Stomach smooth muscle (tissue), 2 donors: Measurements from ENCODE around the gene TUBGCP4.
"Not testable (repeated sequence)": the region's sequence is repeated elsewhere in the genome, so short reads cannot be mapped to it uniquely, and the experiment has no call there.

Experiments used
- H3K27ac ChIP-seq: one replicate; pipeline ENCODE4 v1.7.0; 2013; ENCODE audit warnings: mild to moderate bottlenecking, low read length, inconsistent platforms
- H3K27me3 ChIP-seq, 2 donors: one replicate each; pipeline ENCODE4 v1.7.0; 2013; ENCODE audit warnings: low read length in 2 of 2; ENCODE audit not compliant: insufficient read depth in 2 of 2, control insufficient read depth in 1 of 2
- H3K36me3 ChIP-seq, 2 donors: one replicate each; pipeline ENCODE4 v1.7.0; 2013; ENCODE audit warnings: low read length in 2 of 2; ENCODE audit not compliant: control insufficient read depth in 2 of 2, insufficient read depth in 2 of 2
- H3K4me1 ChIP-seq: one replicate; pipeline ENCODE4 v1.7.0; 2013; ENCODE audit warnings: low read length; ENCODE audit not compliant: control insufficient read depth, insufficient read depth
- H3K4me3 ChIP-seq, 2 donors: one replicate each; pipeline ENCODE4 v1.7.0; 2013; ENCODE audit warnings: low read length in 2 of 2
- H3K9ac ChIP-seq, 2 donors: one replicate each; pipeline ENCODE4 v1.7.0; 2013; ENCODE audit warnings: low read length in 2 of 2, mild to moderate bottlenecking in 1 of 2
- H3K9me3 ChIP-seq, 2 donors: one replicate each; pipeline ENCODE4 v1.7.0; 2013; ENCODE audit warnings: low read length in 2 of 2; ENCODE audit not compliant: control insufficient read depth in 2 of 2
- donor health status: healthy.
- donor health status: Pancreatic carcinoma.

TUBGCP4 gene

GRCh38 chr15:43360821-43361220, 10.1 kb upstream of the TUBGCP4 start:
- peaks cover 31 to 32% of the 10 kb centered on the region in 2 donors for H3K9me3 ChIP-seq
- no peak overlapping the region for H3K4me3 ChIP-seq
- peaks cover 49 to 53% of the 10 kb centered on the region in 2 donors for H3K36me3 ChIP-seq
- H3K4me1 ChIP-seq, result no peaks in the 10 kb centered on the region
- no peaks in the 10 kb centered on the region for H3K27me3 ChIP-seq
- H3K27ac ChIP-seq, result no peak overlapping the region
- no peak overlapping the region for H3K9ac ChIP-seq

GRCh38 chr15:43361313-43361903, 9.5 kb upstream of the TUBGCP4 start:
- H3K36me3 ChIP-seq, result peaks cover 54 to 59% of the 10 kb centered on the region in 2 donors
- H3K9ac ChIP-seq, result no peak overlapping the region
- H3K27ac ChIP-seq, result no peak overlapping the region
- H3K4me3 ChIP-seq, result no peak overlapping the region
- H3K4me1 ChIP-seq, result no peaks in the 10 kb centered on the region
- peaks cover 31 to 32% of the 10 kb centered on the region in 2 donors for H3K9me3 ChIP-seq
- H3K27me3 ChIP-seq, result no peaks in the 10 kb centered on the region

- H3K36me3 ChIP-seq, result peaks cover 19 to 22% of the 10 kb centered on the region in 2 donors
- H3K9ac ChIP-seq, result peak overlapping the region; percentile 69 to 90
- no peak overlapping the region for H3K27ac ChIP-seq
- H3K4me1 ChIP-seq, result peaks cover 25% of the 10 kb centered on the region
- H3K4me3 ChIP-seq, result peak overlapping the region; percentile 82 to 95
- no peaks in the 10 kb centered on the region for H3K9me3 ChIP-seq
- no peaks in the 10 kb centered on the region for H3K27me3 ChIP-seq
Measured at GRCh38 chr15:43370310-43370974, 459 bp upstream of the TUBGCP4 start.

DNA sequence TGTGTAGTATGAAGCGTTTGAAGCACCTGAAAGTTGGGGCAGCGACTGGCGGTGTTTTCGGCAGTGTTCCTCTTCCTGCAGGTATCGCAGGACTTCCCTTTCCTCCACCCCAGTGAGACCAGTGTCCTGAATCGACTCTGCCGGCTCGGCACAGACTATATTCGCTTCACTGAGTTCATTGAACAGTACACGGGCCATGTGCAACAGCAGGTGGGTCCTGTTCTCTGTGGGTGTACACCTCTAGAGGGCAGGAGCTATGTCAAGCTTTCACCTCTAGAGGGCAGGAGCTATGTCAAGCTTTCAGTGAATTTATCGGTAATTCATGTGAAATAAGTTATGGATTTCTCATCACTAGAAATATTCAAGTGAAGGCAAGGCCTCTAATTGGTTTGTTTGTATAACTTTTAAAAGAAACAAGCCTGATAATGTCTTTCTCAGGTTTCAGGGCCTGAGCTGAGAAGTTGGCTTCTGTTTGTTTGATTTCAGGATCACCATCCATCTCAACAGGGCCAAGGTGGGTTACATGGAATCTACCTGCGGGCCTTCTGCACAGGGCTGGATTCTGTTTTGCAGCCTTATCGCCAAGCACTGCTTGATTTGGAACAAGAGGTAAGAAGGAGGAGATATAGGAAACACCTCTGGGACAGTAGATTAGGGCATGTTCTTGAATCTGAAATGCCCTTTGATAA, 5.3 kb downstream of the TUBGCP4 start:
- no peaks in the 10 kb centered on the region for H3K27me3 ChIP-seq
- H3K9me3 ChIP-seq, result no peaks in the 10 kb centered on the region
- H3K4me1 ChIP-seq, result peaks cover 8% of the 10 kb centered on the region
- no peak overlapping the region for H3K9ac ChIP-seq
- peaks cover 8% of the 10 kb centered on the region in 2 donors for H3K36me3 ChIP-seq
- H3K27ac ChIP-seq, result no peak overlapping the region
- no peak overlapping the region for H3K4me3 ChIP-seq

DNA sequence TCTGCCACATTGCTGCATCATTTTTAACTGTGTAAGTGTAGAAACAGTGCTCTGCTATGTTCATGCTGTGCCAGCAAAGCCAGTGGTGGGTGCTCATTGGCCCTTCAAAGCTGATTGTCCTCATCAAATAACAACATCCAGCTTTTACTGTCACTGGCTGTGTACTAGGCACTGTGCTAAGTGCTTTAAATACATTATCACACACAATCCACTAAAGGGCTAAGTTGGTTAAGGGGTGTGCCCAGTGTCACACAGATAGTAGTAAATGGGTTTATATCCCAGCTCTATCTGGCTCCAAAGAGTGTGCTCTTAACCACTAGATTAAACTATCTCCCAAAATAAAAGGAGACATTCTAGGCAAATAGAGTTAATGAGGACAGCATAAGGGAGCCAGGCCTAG, 7.7 kb downstream of the TUBGCP4 start:
- Histone ChIP-seq H3K27me3 (no peaks in the 10 kb centered on the region), H3K4me1 (no peaks in the 10 kb centered on the region), H3K36me3 (peaks cover 13% of the 10 kb centered on the region in 2 donors), H3K27ac (no peak overlapping the region), H3K9me3 (no peaks in the 10 kb centered on the region), H3K4me3 (no peak overlapping the region), H3K9ac (no peak overlapping the region)

DNA sequence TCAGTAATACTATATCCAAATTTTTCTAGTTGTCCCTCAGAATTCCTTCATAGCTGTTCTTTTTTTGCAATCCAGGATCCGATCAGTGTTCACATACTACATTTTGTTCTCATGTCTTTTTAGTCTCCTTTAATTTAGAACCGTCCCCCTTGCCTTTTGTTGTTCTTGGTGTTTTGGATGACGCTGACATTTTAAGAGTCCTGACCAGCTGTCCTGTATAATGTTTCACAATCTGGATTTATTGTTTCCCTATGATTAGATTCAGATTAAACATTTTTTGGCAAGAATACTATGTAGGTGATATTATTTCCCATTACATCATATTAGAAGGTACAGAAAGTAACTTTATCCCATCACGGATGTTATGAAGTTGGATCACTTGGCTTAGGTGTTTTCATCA, 11.4 kb downstream of the TUBGCP4 start:
- no peaks in the 10 kb centered on the region for H3K27me3 ChIP-seq
- H3K36me3 ChIP-seq, result peaks cover 22 to 26% of the 10 kb centered on the region in 2 donors
- H3K9ac ChIP-seq, result no peak overlapping the region

GRCh38 chr15:43383070-43383469, 12.2 kb downstream of the TUBGCP4 start:
- Histone ChIP-seq H3K9me3 (no peaks in the 10 kb centered on the region), H3K27ac (no peak overlapping the region), H3K9ac (no peak overlapping the region), H3K36me3 (peaks cover 24 to 25% of the 10 kb centered on the region in 2 donors), H3K4me3 (no peak overlapping the region), H3K4me1 (no peaks in the 10 kb centered on the region), H3K27me3 (no peaks in the 10 kb centered on the region)

More for the DNA sequence above, 11.4 kb downstream of the TUBGCP4 start:
- Histone ChIP-seq H3K4me3 (no peak overlapping the region), H3K27ac (no peak overlapping the region), H3K4me1 (no peaks in the 10 kb centered on the region), H3K9me3 (no peaks in the 10 kb centered on the region)

DNA sequence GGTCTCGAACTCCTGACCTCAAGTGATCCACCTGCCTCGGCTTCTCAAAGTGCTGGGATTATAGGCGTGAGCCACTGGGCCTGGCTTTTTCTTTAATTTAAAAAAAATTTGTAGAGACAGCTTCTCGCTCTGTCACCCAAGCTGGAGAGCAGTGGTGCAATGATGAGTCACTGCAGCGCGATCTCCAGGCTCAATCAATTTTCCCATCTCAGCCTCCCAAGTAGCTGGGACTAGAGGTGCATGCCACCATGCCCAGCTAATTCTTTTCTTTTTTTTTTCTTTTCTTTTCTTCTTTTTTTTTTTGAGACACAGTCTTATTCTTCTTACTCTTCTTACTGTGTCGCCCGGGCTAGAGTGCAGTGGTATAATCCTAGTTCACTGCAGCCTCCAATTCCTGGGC, 19.8 kb downstream of the TUBGCP4 start:
- no peak overlapping the region for H3K27ac ChIP-seq
- H3K4me1 ChIP-seq, result no peaks in the 10 kb centered on the region
- H3K9me3 ChIP-seq, result no peaks in the 10 kb centered on the region
- H3K4me3 ChIP-seq, result no peak overlapping the region
- no peaks in the 10 kb centered on the region for H3K27me3 ChIP-seq
- peaks cover 20% of the 10 kb centered on the region in 2 donors for H3K36me3 ChIP-seq
- H3K9ac ChIP-seq, result no peak overlapping the region

GRCh38 chr15:43393592-43393991, 22.7 kb downstream of the TUBGCP4 start:
- not testable (repeated sequence) for H3K27ac ChIP-seq, H3K9ac ChIP-seq, H3K9me3 ChIP-seq, H3K4me3 ChIP-seq, H3K4me1 ChIP-seq, H3K27me3 ChIP-seq
- peaks cover 19 to 28% of the 10 kb centered on the region in 2 donors for H3K36me3 ChIP-seq

DNA sequence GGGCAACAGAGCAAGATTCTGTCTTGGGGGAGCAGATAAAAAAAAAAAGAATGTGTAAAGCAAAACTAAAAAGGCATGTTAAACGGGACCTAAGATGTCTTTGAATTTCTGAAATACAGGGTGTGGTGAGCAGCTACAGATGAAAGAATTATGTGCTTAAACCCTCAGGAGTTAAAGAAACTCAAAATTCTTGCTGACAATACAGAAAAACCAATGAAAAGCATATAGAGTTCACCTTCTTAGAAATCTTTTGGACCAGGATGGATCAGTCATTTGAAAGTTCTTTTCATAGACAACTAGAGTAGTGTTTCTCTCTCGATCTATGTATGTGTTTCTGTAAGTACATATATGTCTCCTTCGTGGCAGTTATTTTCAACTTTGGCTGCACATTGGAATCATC, 31.4 kb downstream of the TUBGCP4 start:
- Histone ChIP-seq H3K9me3 (no peaks in the 10 kb centered on the region), H3K27me3 (no peaks in the 10 kb centered on the region), H3K36me3 (peaks cover 37 to 44% of the 10 kb centered on the region in 2 donors), H3K9ac (no peak overlapping the region), H3K4me1 (peaks cover 6% of the 10 kb centered on the region), H3K27ac (no peak overlapping the region), H3K4me3 (no peak overlapping the region)

DNA sequence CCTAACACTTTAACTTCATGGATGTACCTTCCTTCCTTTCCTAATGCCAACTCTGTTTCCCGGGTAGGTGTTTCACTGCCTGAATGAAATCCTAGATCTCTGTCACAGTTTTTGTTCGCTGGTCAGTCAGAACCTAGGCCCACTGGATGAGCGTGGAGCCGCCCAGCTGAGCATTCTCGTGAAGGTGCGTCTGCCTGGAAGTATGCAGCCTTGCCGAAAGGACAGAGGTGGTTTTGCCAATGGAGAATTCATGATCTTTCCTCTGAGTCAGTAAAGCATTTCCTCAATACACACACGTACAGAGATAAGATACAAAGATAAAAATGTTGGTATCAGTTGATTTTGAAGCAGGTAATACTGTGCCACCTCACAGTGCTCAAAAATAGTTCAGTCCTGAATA, 32.7 kb downstream of the TUBGCP4 start:
- Histone ChIP-seq H3K27me3 (no peaks in the 10 kb centered on the region), H3K4me1 (peaks cover 6% of the 10 kb centered on the region), H3K9ac (no peak overlapping the region), H3K9me3 (no peaks in the 10 kb centered on the region), H3K4me3 (no peak overlapping the region), H3K36me3 (peaks cover 47 to 52% of the 10 kb centered on the region in 2 donors), H3K27ac (no peak overlapping the region)
